SK-N-DZ (cell line): Measurements from ENCODE around the gene RC3H2.
"Not testable (repeated sequence)": the region's sequence is repeated elsewhere in the genome, so short reads cannot be mapped to it uniquely, and the experiment has no call there.

Source experiments
- DNase-seq: peaks from one replicate; pipeline ENCODE4 v3.0.0-alpha.2; 2015; ENCODE audit warnings: low spot score

RC3H2 gene

DNA sequence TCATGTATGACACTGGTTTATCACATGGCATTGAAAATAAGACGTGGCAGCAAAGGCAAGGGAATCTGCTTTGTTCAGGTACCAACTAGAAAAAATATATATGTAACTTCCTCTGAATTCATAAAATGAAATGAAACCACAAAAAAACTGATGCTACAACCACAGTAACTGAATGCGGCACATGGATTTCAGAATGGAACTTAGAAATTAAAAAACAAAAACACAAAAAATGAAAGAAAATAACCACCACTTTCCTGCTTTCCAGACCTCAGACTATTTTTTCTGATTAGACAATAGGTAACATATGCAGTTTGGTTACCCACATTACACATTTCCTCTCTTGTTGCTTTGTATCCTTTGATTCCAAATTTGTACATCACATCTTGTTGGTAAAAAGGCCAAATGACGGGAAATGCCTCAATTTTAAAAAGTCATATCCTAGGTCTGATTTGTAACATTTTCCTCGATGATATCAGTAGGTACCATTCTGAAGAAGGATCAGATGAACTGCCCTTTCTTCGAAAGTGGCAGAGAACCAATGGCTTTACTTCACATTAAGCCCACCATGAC, 58.7 kb downstream of the RC3H2 start:
- no peak for DNase-seq

DNA sequence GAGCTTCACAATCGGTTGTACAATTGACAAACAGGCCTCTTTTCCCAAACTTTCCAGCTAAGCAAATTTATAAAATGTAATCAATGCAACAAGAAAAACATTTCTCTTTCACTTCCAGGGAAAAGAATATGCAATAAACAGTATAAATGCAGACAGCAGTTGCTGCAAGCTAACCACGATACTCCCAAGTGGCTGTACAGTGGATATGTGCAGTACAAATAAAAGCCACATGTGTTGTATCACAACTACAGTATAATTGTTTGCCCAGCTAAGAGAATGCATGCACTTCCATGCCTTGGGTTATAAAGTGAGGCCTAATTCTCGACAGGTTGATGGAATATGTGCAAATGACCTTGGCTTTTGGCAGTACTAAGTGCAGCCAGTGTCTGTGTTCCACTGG, 60.0 kb downstream of the RC3H2 start:
- DNase-seq = no peak

DNA sequence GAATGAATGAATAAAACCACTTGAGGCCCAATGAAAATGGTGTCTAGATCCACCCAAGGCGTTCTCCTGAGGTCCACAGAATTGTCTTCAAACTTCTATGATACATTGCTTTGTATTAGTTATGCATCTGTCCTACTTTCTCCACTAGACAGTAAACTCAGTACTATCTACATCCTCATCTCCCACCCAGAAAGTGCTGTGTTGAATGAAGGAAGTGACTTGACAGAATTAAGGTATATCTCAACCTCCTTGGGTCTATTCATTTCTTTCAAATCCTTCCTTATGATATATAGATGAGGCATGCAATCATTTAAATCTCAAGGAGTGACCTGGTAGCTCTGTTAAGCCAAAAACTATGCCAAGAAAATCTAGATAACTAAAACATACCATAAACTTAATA, 61.0 kb downstream of the RC3H2 start:
- DNase-seq = no peak

DNA sequence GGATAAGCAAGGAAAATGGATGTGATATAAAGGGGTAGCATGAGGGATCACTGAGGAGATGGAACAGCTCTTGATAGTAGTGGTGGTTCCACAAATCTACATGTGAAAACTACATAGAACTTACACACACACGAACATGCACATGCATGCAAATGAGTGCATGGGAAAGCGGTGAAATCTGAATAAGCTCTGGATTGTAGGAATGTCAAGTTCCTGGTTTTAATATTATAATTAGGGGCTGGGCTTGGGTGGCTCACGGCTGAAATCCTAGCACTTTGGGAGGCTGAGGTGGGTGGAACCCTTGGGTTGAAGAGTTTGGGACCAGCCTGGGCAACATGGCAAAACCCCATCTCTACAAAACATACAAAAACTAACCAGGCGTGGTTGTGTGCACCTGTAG, 63.7 kb downstream of the RC3H2 start:
- no peak for DNase-seq

- DNase-seq = not testable (repeated sequence)
These were observed 66.7 kb downstream of the RC3H2 start for GRCh38 chr9:122838441-122838840.

DNA sequence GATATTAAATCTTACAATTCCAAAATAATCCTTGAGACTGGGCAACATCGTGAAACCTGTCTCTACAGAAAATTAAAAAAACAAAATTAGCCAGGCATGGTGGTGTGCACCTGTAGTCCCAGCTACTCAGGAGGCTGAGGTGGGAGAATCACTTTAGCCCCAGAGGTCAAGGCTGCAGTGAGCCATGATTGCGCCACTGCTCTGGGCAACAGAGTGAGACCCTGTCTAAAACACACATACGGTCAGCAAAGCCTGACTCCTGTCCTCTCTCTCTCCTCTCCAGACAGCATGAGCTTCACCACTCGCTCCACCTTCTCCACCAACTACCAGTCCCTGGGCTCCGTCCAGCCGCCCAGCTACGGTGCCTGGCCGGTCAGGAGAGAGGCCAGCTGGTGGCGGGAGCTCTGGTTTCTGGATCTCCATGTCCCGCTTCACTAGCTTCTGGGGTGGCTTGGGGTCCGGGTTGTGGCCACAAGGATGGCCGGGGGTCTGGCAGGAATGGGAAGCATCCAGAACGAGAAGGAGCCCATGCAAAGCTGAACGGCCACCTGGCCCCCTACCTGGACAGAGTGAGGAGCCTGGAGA, 67.8 kb downstream of the RC3H2 start:
- DNase-seq = no peak

GRCh38 chr9:122835313-122835731, 69.8 kb downstream of the RC3H2 start:
- DNase-seq = no peak

DNA sequence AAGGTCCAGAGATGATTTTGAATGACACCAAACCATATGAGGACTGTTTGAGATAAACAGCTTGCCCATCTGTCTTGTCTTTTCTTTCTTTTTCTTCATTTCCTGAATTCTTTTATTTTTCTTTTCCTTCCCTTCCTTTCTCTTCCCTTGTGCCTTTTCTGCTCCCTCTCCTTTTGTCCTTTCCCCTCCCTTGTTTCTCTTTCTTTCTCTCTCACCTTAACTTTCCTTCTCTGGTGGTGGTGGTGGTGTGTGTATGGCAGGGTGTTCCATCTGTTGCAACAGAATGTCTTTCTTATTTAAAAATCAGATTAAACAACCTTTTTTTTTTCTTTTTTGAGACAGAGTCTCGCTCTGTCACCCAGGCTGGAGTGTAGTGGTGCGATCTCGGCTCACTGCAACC, 73.0 kb downstream of the RC3H2 start:
- no peak for DNase-seq

DNA sequence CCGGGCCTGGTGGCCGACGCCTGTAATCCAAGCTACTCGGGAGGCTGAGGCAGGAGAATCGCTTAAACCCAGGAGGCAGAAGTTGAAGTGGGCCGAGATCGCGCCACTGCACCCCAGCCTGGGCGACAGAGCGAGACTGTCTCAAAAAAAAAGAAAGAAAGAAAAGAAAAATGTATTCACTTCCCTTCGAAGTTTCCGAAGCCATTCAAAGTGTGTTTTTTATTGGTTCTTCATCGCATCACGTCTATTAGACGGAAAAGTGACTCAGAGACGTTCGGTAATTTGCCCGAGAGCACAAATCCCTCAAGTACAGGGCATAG, 76.2 kb downstream of the RC3H2 start:
- DNase-seq = not testable (repeated sequence)

GRCh38 chr9:122827761-122828093, 77.4 kb downstream of the RC3H2 start:
- DNase-seq = no peak

GRCh38 chr9:122822938-122823337, 82.2 kb downstream of the RC3H2 start:
- DNase-seq = no peak

DNA sequence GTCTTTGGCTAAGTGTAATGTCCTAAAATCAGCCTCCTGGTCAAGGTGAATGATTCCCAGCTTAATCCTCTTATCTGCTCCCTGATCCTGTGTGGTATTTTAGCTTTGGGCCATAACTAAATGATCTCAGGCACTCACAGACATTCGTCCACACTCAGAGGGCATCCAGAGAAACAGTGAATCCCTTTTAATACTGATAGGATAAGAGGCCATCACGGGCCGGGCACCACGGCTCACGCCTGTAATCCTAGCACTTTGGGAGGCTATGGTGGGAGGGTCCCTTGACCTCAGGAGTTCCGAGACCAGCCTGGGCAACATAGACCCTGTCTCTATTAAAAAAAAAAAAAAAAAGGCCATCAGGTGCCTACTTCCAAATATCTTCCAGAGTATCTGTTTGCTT, 83.1 kb downstream of the RC3H2 start:
- no peak for DNase-seq

DNA sequence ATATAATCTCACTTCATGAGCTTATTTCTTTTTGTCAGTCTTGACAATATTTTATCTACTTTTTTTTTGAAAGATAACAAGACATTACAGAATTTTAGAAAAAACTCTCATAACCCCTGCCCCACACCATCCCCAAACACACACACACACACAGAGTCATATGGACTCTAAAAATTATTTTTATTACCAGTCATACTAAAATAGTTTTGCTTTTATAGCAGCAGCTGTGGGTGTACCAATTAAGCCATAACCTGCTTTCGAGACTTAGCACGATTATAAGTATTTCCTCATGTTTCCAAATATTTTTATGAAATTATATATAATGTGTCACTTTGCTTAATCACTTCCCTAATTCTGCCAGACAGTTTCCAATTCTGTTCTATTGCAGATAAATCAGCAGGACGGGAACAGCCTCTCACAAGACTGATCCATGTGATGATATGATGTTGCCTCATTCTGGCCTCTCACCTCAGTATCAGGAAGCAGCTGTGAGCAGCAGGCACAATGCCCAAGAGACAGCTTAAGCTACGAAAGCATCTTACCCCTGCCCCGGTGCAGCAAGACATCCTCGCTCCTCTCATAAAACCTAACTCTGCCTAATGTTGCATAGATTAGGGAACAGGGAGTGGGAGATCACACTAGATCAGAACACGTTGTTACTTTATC, 83.7 kb downstream of the RC3H2 start:
- DNase-seq = no peak

DNA sequence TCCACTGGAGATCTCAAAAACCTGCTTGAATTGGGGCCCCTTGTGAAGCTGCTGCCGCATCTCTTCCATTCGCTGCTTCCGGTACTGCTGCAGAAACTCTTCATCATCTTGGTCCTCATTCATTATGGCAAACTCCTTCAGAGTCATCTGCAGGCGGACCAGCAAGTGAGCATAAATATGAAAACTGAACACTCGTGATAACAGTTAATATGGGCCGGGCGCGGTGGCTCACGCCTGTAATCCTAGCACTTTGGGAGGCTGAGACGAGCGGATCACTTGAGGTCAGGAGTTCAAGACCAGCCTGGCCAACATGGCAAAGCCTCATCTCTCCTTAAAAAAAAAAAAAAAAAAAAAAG, 84.7 kb downstream of the RC3H2 start:
- no peak for DNase-seq

DNA sequence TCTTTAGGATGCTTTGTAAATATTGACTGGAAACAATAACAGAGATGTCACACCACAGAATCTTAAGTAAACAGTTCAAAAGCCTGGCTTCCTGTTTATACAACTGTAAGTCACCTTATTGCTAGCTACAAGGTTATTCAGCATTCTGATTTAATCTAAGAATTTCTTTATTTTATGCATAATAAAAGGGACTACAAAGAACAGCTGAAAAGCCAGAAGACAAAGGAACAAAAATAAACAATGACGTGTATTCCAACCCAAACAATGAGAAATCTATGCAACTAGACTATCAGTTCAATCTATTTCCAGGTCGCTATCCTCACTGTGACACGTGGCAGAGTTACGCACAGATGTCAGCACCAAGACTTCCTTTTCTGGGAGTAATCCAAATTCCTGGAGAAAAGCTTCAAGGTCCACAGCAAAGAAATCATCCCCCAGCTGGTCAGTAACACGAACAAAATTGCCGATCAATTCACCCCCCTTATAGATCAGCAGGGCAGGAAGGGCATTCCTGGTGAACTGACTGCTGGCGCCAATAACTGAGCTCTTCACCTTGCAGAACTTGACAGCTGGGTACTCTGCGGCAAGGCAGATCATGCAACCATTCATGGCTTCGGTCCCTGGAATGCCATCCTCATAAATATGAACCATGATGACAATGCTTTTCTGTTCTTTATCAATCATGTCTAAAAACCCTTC, 85.2 kb downstream of the RC3H2 start:
- no peak for DNase-seq

DNA sequence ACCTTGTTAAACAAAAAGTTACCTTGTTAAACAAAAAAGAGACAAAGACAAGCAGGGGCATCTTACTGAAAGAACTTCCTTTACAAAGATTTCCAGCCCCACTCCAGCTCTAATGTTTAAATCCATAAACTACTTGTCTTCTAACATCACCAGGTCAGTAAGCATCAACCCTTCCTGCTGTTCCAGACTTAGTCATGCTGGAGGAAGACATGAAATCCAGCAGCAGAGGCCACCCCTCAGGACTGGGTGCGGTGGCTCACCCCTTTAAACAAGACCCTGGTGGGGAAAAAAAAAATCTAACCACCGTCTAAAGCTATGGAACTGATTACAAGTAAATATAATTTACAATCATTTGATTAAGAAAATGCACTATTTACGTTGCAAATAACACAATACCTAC, 85.8 kb downstream of the RC3H2 start:
- no peak for DNase-seq

- no peak for DNase-seq
These were observed 88.8 kb downstream of the RC3H2 start for GRCh38 chr9:122816163-122816867.

DNA sequence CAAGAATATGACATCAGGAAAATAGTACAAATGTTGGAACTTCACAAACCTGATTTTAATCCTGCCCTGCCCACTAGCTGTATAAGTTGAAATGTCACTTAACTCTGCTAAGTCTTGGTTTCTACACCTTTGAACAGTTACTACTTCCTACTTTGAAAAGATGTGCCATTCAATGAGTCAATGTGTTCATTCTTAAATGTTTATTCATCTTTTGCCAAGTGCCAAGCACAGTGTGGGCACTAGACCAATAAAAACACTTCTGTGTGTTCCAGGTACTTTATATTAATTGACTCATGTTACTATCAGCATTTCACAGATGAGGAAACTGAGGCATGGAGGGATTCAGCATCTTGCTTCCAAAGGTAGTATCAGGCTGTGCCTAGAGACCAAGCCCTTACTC, 89.6 kb downstream of the RC3H2 start:
- no peak for DNase-seq

DNA sequence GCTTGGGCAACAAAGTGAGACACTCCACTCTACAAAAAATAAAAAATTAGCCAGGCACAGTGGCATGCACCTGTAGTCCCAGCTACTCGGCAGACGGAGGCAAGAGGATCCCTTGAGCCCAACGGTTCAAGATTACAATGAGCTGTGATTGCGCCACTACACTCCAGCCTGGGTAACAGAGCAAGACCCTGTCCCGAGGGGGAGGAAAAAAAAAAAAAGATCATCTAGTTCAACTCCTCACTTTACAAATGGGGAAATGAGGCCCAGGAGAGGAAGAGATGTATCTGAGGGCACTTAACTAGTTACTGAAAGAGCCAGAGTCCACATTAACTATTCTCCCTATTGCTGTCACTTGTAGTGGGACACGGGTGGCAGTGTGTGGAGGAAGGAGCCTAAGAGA, 90.6 kb downstream of the RC3H2 start:
- no peak for DNase-seq

DNA sequence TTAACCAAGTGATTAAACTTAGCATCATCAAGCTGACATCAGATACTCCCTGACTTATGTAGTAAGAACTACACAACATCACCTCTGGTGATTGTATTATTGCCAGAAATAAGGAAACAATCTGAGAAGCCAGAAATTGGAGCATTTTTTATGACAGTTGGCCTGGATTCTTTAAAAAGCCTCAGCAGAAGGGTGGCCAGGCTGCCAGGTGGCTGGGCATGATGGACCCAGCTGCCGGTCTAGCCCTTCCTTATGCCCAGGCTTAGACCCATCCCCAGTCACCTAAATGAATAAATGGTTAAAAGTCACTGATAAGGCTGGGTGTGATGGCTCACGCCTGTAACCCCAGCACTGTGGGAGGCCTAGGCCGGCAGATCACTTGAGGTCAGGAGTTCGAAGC, 92.4 kb downstream of the RC3H2 start:
- no peak for DNase-seq

GRCh38 chr9:122810306-122810946, 94.7 kb downstream of the RC3H2 start:
- peak; percentile 83 for DNase-seq

DNA sequence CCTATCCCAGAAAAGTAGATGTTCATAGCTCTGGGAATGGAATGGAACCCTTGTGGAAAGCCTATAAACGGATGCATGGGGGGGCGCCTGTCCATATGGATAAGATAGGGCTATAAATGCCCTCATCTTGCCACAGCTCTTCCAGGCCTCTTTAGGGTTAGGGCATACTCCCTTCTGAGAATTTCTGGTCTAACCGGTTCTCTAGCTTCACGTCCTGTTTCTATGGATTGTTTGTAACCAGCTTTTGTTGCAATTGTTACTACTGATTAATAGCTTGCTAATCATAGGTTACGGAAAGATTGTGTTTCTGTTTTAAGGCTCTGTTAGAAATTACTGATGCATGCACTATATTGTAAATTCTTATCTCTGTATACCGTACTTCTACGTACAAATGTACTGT, 95.9 kb downstream of the RC3H2 start:
- not testable (repeated sequence) for DNase-seq
